Breast epithelium (tissue), 3 donors: ENCODE measurements around the gene PELI2.

Experiments used
- POLR2A ChIP-seq: fragments of 450-650 bp; IDR thresholded peaks from one replicate; pipeline ENCODE4 v1.6.1; 2016; ENCODE audit warnings: antibody characterized with exemption, mild to moderate bottlenecking, moderate library complexity
- POLR2AphosphoS5 ChIP-seq, 3 donors: sonication (generic); formaldehyde crosslinking; IDR thresholded peaks; one replicate each; pipeline ENCODE4 v1.6.1; 2017; ENCODE audit warnings: antibody characterized with exemption in 3 of 3
- TF ChIP-seq, protein P1 (sequence below), 3 donors: fragments of 450-650 bp; IDR thresholded peaks; one replicate each; pipeline ENCODE4 v1.5.1; 2016 to 2017; ENCODE audit warnings: antibody characterized with exemption in 3 of 3, mild to moderate bottlenecking in 3 of 3, moderate library complexity in 3 of 3

DNA sequence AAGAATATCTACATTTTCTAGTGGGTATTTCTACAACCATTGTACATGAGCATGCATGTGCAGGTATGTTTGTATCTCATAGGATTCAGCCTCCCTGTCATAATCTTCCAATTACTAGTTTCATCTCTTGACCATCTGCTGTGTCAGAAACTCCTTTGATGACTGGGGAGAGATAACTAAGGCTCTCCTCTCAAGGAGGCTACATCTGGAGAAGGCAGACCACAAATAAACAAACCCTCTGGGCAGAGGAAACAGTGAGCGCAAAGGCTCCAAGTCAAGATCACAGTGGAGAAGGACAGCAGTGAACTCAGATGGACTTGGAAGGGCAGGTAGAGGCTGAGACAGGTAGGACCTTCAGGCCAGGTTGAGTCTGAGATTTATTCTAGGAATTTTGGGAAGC lies 166.4 kb downstream of the PELI2 start:
- TF ChIP-seq POLR2A = no peak
- TF ChIP-seq, protein P1, sequence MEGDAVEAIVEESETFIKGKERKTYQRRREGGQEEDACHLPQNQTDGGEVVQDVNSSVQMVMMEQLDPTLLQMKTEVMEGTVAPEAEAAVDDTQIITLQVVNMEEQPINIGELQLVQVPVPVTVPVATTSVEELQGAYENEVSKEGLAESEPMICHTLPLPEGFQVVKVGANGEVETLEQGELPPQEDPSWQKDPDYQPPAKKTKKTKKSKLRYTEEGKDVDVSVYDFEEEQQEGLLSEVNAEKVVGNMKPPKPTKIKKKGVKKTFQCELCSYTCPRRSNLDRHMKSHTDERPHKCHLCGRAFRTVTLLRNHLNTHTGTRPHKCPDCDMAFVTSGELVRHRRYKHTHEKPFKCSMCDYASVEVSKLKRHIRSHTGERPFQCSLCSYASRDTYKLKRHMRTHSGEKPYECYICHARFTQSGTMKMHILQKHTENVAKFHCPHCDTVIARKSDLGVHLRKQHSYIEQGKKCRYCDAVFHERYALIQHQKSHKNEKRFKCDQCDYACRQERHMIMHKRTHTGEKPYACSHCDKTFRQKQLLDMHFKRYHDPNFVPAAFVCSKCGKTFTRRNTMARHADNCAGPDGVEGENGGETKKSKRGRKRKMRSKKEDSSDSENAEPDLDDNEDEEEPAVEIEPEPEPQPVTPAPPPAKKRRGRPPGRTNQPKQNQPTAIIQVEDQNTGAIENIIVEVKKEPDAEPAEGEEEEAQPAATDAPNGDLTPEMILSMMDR (IDR thresholded peaks at IDR 0.05) = no peak
- TF ChIP-seq POLR2AphosphoS5 (IDR thresholded peaks at IDR 0.05) = no peak
